GM12873 (cell line): ENCODE data around the gene PYGB.

Experiments used
- CTCF ChIP-seq: IDR thresholded peaks from 2 replicates; pipeline ENCODE4 v1.5.1; 2012; ENCODE audit warnings: low read depth, mild to moderate bottlenecking, moderate library complexity, low read length, control low read depth; ENCODE audit not compliant: insufficient read depth; ENCODE audit errors: missing control alignments

The PYGB gene

DNA sequence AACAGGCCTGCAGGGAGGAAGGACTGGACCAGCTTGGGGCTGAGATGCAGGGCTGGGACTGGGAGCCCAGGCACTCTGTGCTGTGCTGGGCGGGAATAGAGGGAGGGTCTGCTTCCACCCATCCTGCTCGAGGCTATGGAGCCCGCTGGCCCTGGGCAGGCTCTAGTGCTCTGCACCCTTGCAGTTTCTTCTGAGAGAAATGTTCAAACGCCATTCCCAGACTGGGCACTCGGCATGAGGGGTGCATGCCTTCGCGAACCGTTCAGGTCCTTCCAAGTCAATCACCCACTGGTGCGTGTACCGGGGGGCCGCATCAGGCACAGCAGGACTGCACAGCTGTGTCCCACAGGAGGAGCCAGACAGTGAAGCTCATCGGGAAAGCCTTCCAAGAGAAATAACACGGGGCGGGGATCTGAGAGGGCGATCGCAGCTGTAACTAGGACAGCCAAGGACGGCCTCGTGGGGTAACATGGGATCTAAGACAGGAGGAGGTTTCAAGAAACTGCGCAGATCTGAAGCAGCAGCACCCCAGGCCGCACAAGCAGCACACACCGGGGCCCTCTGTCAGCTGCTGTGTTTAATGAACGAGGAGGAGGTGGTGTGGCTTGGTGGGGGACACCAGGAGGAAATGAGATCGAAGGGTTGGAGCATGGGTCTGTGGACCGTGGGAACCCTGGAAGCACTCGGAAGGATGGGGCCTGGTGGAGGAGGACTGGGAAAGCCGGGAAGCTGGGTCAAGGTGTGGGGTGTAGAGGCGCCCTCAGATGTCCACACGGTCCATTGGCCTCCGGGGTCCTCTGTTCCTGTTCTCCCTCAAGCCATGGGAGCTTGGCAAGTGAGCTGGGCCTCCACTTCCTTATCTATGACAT is 26.1 kb upstream of the PYGB start:
- no peak for TF ChIP-seq CTCF

- no peak for TF ChIP-seq CTCF
Observed at GRCh38 chr20:25222461-25223178, 25.3 kb upstream of the PYGB start.

DNA sequence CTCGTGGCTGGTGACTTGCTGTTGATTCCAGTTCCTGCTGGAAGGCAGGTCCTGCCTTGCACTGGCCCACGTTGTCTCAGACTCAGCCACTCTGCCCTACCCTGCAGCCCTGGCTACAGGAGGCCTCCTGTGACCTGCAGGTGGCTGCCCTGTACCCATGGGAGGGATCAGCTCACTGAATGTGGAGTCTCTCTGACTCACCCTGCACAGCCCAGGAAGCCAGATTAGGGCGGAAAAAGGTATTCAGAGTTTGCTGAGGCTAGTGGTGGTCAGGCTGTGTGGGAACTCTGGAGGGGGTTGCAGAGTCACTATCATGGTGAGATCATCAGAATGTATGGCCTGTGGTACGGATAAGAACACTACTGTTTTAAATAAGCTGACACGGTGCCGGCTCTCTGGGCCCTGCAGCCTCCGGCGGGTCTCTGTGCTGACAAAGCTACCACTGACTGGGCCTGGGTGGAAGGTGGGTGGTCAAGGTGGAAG is 24.7 kb upstream of the PYGB start:
- TF ChIP-seq CTCF = no peak

GRCh38 chr20:25223765-25224720 is 23.8 kb upstream of the PYGB start:
- TF ChIP-seq CTCF = no peak

- TF ChIP-seq CTCF = no peak
Observed at GRCh38 chr20:25224941-25225340, 22.9 kb upstream of the PYGB start.

DNA sequence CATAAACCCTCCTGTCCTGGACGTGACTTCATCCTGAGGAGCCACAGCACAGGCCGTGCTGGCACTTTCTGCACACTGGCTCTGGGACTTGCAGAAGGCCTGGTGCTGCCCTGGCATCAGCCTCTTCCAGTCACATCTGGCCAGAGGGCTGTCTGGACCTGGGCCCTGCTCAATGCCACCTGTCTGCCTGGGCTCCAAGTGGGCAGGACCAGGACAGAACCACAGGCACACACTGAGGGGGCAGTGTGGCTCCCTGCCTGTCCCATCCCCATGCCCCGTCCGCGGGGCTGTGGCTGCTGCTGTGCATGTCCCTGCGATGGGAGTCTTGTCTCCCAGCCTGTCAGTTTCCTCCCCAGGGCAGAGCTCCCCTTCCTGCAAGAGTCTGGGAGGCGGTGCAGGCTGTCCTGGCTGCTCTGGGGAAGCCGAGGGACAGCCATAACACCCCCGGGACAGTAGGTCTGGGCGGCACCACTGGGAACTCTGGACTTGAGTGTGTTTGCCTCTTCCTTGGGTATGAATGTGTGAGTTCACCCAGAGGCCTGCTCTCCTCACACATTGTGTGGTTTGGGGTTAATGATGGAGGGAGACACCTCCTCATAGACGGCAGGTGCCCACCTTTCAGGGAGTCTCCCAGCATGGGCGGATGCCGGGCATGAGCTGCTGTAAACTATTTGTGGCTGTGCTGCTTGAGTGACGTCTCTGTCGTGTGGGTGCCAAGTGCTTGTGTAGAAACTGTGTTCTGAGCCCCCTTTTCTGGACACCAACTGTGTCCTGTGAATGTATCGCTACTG is 22.0 kb upstream of the PYGB start:
- TF ChIP-seq CTCF = no peak
